Measurements from ENCODE around the gene TMEM109.

Gene TMEM109

DNA sequence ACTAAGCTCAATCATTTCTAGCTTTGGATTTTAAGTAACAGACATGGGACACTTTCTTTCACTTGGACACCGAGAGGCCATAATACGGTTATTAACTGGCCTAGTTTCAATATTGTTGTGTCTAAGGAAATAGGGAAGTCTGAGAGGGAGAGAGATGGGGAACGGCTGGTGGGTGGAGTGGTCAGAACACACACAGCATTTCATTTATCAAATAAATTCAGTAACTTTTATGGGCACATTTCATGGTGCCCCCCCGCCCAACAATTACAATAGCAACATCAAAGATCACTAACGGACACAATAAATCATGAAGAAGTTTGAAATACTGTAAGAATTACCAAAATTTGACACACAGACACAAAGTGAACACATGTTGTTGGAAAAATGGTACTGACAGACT, 18.3 kb upstream of the TMEM109 start:
- TF ChIP-seq TCF12 (IDR thresholded peaks at IDR 0.05; ENCODE audit: low read depth): no peak
- TF ChIP-seq, protein P1, sequence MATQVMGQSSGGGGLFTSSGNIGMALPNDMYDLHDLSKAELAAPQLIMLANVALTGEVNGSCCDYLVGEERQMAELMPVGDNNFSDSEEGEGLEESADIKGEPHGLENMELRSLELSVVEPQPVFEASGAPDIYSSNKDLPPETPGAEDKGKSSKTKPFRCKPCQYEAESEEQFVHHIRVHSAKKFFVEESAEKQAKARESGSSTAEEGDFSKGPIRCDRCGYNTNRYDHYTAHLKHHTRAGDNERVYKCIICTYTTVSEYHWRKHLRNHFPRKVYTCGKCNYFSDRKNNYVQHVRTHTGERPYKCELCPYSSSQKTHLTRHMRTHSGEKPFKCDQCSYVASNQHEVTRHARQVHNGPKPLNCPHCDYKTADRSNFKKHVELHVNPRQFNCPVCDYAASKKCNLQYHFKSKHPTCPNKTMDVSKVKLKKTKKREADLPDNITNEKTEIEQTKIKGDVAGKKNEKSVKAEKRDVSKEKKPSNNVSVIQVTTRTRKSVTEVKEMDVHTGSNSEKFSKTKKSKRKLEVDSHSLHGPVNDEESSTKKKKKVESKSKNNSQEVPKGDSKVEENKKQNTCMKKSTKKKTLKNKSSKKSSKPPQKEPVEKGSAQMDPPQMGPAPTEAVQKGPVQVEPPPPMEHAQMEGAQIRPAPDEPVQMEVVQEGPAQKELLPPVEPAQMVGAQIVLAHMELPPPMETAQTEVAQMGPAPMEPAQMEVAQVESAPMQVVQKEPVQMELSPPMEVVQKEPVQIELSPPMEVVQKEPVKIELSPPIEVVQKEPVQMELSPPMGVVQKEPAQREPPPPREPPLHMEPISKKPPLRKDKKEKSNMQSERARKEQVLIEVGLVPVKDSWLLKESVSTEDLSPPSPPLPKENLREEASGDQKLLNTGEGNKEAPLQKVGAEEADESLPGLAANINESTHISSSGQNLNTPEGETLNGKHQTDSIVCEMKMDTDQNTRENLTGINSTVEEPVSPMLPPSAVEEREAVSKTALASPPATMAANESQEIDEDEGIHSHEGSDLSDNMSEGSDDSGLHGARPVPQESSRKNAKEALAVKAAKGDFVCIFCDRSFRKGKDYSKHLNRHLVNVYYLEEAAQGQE (IDR thresholded peaks at IDR 0.05; ENCODE audit: low read depth): no peak
- TF ChIP-seq TAF1 (IDR thresholded peaks at IDR 0.05; ENCODE audit: low read depth): no peak

- TF ChIP-seq RAD21 (IDR thresholded peaks at IDR 0.05; ENCODE audit: low read depth): no peak
- TF ChIP-seq, protein P2, sequence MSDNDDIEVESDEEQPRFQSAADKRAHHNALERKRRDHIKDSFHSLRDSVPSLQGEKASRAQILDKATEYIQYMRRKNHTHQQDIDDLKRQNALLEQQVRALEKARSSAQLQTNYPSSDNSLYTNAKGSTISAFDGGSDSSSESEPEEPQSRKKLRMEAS (IDR thresholded peaks at IDR 0.05): no peak
- TF ChIP-seq, protein P1 (IDR thresholded peaks at IDR 0.05; ENCODE audit: low read depth): no peak
- TF ChIP-seq, protein P3, sequence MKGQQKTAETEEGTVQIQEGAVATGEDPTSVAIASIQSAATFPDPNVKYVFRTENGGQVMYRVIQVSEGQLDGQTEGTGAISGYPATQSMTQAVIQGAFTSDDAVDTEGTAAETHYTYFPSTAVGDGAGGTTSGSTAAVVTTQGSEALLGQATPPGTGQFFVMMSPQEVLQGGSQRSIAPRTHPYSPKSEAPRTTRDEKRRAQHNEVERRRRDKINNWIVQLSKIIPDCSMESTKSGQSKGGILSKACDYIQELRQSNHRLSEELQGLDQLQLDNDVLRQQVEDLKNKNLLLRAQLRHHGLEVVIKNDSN (IDR thresholded peaks at IDR 0.05): no peak
- no peak for TF ChIP-seq CREB1 (IDR thresholded peaks at IDR 0.05; ENCODE audit: low read depth)
- TF ChIP-seq NFIC (IDR thresholded peaks at IDR 0.05): no peak
- no peak for TF ChIP-seq EP300 (IDR thresholded peaks at IDR 0.05; ENCODE audit: borderline replicate concordance)
- no peak for TF ChIP-seq TEAD4 (IDR thresholded peaks at IDR 0.05)
- no peak for TF ChIP-seq FOXM1 (IDR thresholded peaks at IDR 0.05; ENCODE audit: borderline replicate concordance, low read depth)
- no peak for TF ChIP-seq YY1 (IDR thresholded peaks at IDR 0.05; ENCODE audit: low read depth)
- no peak for TF ChIP-seq TAF1 (IDR thresholded peaks at IDR 0.05; ENCODE audit: low read depth)
- no peak for TF ChIP-seq TCF12 (IDR thresholded peaks at IDR 0.05; ENCODE audit: low read depth)
- TF ChIP-seq CEBPB (IDR thresholded peaks at IDR 0.05): no peak
- no peak for TF ChIP-seq EGR1 (IDR thresholded peaks at IDR 0.05)
- no peak for TF ChIP-seq ZBTB7A (IDR thresholded peaks at IDR 0.05; ENCODE audit: low read depth)
Observed at GRCh38 chr11:60897496-60897895, 16.5 kb upstream of the TMEM109 start.

DNA sequence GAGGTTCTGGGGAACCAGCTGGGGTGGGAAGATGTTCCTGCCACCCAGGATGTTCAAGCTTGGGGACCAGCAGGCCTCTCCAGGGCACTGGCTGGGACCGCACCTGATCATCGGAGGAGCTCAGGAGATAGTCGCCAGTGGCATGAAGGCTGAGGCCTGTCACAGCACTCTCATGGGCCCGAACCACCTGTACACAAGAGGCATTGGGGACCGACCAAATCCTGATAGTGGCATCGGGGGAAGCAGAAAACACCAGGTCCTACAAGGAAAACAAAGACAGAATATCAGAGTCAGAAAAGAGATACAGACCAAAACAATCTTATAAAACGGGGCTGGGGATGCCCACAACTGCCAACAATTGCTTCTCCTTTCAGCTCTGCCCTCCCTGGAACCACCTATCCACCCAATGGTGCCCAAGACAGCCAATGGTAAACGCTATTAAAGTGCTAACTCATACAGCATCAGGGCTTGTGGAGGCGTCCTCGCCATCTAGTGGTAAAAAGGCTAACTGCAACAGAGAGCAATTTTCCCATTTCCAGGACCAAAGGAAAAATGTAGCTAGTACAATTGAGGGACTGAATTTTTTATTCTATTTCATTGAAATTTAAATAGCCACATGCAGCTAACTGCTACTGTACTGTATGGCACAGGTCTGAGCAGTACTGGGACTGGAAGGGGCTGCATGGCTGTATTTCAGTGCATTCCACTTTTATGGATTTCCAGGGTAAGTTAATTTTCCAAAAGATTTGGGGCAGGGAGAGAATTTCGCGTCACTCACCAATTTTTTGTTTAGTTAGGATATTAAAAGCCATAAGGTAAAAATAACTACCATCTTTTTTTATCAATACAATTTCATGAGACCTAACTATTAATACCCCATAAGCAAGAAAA, 14.7 kb upstream of the TMEM109 start:
- TF ChIP-seq NFIC (IDR thresholded peaks at IDR 0.05): no peak
- TF ChIP-seq RAD21 (IDR thresholded peaks at IDR 0.05; ENCODE audit: low read depth): peak; percentile 53

DNA sequence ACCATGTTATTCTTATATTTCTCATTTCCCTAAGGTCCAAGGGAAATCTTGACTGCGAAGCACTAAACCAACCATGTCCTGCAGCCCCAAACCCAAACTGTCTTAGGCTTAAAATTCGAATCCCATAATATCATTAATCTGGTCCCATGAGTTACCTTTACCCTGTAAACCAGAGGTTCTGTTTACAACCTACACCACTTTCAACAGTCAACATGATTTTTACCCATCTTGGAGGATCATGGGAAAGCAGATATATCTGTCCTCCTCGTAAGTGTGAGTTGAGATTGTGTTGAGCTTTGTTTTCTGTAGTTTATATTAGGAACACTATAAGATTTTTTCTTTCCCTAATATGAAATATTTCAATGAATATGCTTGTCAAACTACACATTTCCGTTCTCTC, 14.0 kb upstream of the TMEM109 start:
- TF ChIP-seq EP300 (IDR thresholded peaks at IDR 0.05; ENCODE audit: borderline replicate concordance): no peak
- TF ChIP-seq TCF12 (IDR thresholded peaks at IDR 0.05; ENCODE audit: low read depth): no peak
- TF ChIP-seq TAF1 (IDR thresholded peaks at IDR 0.05; ENCODE audit: low read depth): no peak
- no peak for TF ChIP-seq EGR1 (IDR thresholded peaks at IDR 0.05)

GRCh38 chr11:60900673-60901404, 13.1 kb upstream of the TMEM109 start:
- TF ChIP-seq, protein P1 (IDR thresholded peaks at IDR 0.05; ENCODE audit: low read depth): peak; percentile 46; the same call in 1 of the 2 replicates
- TF ChIP-seq FOXM1 (IDR thresholded peaks at IDR 0.05; ENCODE audit: borderline replicate concordance, low read depth): no peak
